SU-DHL-6 (cell line): ENCODE data around the gene C3AR1.

Experiments used
- H2AFZ ChIP-seq: fragments of 200-600 bp; sonication (generic); 2 replicates; pipeline ENCODE4 v1.6.1; 2014; ENCODE audit warnings: low read depth, mild to moderate bottlenecking, moderate library complexity, mixed read lengths, antibody characterized with exemption, low read length; ENCODE audit not compliant: severe bottlenecking
- H3F3A ChIP-seq: fragments of 200-600 bp; shearing (Covaris generic); 2 replicates; pipeline ENCODE4 v1.6.0; 2016; ENCODE audit warnings: antibody characterized with exemption, mild to moderate bottlenecking; ENCODE audit not compliant: insufficient read depth
- H3K27ac ChIP-seq: fragments of 200-600 bp; sonication (generic); 2 replicates; pipeline ENCODE4 v1.5.1; 2016; ENCODE audit warnings: low read depth, mild to moderate bottlenecking, low read length, moderate library complexity, mixed read lengths
- H3K27me3 ChIP-seq: fragments of 200-600 bp; sonication (generic), shearing (Covaris generic); 2 replicates; pipeline ENCODE4 v1.6.0; 2014; ENCODE audit warnings: mild to moderate bottlenecking, low read length
- H3K36me3 ChIP-seq: fragments of 200-600 bp; sonication (generic); 2 replicates; pipeline ENCODE4 v1.6.1; 2014; ENCODE audit warnings: mild to moderate bottlenecking, low read length, mixed read lengths
- H3K4me2 ChIP-seq: fragments of 300-600, 200-600 bp; shearing (Covaris generic), sonication (generic); 2 replicates; pipeline ENCODE4 v1.6.0; 2014; ENCODE audit warnings: low read length, low read depth, mild to moderate bottlenecking; ENCODE audit not compliant: poor library complexity, severe bottlenecking
- H3K4me3 ChIP-seq: fragments of 200-600 bp; sonication (generic); 2 replicates; pipeline ENCODE4 v1.5.1; 2014; ENCODE audit warnings: antibody characterized with exemption, low read length, mild to moderate bottlenecking, mixed read lengths; ENCODE audit not compliant: insufficient read depth, poor library complexity, severe bottlenecking
- H3K79me2 ChIP-seq: fragments of 200-600 bp; sonication (generic); 2 replicates; pipeline ENCODE4 v1.6.1; 2014; ENCODE audit warnings: mild to moderate bottlenecking, low read length, moderate library complexity; ENCODE audit not compliant: insufficient read depth
- H3K9ac ChIP-seq: fragments of 200-600 bp; sonication (generic); 2 replicates; pipeline ENCODE4 v1.7.0; 2014; ENCODE audit warnings: mild to moderate bottlenecking, low read length
- H3K9me2 ChIP-seq: fragments of 200-600 bp; sonication (generic); replicated peaks from 2 replicates; pipeline ENCODE4 v1.6.1; 2014; ENCODE audit warnings: low read length; ENCODE audit not compliant: insufficient read depth
- H3K9me3 ChIP-seq: fragments of 200-600 bp; sonication (generic); 2 replicates; pipeline ENCODE4 v1.6.1; 2014; ENCODE audit warnings: low read length, mixed read lengths; ENCODE audit not compliant: insufficient read depth
- H4K20me1 ChIP-seq: fragments of 200-600 bp; sonication (generic); 2 replicates; pipeline ENCODE4 v1.6.1; 2014; ENCODE audit warnings: low read depth, mild to moderate bottlenecking, antibody characterized with exemption, low read length, moderate library complexity, mixed read lengths
- EZH2phosphoT487 ChIP-seq: fragments of 200-600 bp; sonication (generic), shearing (Covaris generic); conservative IDR thresholded peaks from 2 replicates; pipeline ENCODE4 v1.6.1; 2018; ENCODE audit warnings: mild to moderate bottlenecking, antibody characterized with exemption, low read length, moderate library complexity, mixed read lengths
- TF ChIP-seq, protein P1 (sequence below): fragments of 200-600 bp; sonication (generic); IDR thresholded peaks from one replicate; pipeline ENCODE4 v1.5.1; 2017; ENCODE audit warnings: antibody characterized with exemption, mild to moderate bottlenecking, low read length, moderate library complexity; ENCODE audit not compliant: insufficient read depth, poor library complexity, severe bottlenecking

Gene C3AR1

DNA sequence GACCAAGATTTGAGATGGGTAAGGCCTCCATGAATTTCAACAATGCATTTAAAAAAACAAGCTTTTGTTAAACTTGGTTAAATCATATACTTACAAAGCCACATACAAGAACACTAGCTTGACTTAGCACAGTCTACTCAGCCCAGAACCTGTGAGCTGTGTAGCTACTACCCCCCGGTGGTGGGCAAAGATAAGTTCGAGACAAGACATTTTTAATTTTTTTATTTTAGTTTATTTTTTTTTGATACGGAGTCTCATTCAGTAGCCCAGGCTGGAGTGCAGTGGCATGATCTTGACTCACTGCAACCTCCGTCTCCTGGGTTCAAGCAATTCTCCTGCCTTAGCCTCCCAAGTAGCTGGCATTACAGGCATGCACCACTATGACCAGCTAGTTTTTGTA is 12.2 kb upstream of the C3AR1 start:
- Histone ChIP-seq H3K4me2 (no peak overlapping the region), H3K27me3 (no peaks in the 10 kb centered on the region), H3K27ac (no peak overlapping the region), H3K79me2 (peaks cover 19% of the 10 kb centered on the region), H2AFZ (no peak overlapping the region), H3F3A (no peaks in the 10 kb centered on the region), H3K9me2 (no peaks in the 10 kb centered on the region), H3K4me3 (no peak overlapping the region), H4K20me1 (no peaks in the 10 kb centered on the region), H3K9ac (no peak overlapping the region), H3K9me3 (no peaks in the 10 kb centered on the region), H3K36me3 (no peaks in the 10 kb centered on the region)
- TF ChIP-seq, protein P1, sequence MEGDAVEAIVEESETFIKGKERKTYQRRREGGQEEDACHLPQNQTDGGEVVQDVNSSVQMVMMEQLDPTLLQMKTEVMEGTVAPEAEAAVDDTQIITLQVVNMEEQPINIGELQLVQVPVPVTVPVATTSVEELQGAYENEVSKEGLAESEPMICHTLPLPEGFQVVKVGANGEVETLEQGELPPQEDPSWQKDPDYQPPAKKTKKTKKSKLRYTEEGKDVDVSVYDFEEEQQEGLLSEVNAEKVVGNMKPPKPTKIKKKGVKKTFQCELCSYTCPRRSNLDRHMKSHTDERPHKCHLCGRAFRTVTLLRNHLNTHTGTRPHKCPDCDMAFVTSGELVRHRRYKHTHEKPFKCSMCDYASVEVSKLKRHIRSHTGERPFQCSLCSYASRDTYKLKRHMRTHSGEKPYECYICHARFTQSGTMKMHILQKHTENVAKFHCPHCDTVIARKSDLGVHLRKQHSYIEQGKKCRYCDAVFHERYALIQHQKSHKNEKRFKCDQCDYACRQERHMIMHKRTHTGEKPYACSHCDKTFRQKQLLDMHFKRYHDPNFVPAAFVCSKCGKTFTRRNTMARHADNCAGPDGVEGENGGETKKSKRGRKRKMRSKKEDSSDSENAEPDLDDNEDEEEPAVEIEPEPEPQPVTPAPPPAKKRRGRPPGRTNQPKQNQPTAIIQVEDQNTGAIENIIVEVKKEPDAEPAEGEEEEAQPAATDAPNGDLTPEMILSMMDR, result no peak
- TF ChIP-seq EZH2phosphoT487, result no peak

DNA sequence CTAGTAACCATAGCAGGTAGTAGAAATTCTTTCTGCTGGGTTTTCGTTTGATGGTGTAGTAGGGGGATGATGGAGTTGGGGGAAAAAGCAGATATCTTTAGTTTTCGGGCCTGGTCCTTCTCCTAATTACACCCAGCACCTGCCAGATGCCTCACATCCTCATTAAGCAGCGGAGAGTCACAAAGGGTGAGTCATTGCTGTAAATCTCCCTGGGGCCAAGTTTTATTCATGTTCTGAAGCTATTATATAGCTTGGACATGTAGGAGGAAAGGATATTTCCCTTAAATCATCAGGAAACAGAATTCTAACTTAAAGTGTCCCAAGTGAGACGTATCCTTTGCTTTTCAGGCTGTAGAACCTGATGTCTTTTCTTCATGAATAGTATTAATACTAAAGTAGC is 11.0 kb upstream of the C3AR1 start:
- Histone ChIP-seq H3K9me3 (no peaks in the 10 kb centered on the region), H3K9ac (no peak overlapping the region)
- TF ChIP-seq, protein P1, result no peak
- no peak for TF ChIP-seq EZH2phosphoT487

DNA sequence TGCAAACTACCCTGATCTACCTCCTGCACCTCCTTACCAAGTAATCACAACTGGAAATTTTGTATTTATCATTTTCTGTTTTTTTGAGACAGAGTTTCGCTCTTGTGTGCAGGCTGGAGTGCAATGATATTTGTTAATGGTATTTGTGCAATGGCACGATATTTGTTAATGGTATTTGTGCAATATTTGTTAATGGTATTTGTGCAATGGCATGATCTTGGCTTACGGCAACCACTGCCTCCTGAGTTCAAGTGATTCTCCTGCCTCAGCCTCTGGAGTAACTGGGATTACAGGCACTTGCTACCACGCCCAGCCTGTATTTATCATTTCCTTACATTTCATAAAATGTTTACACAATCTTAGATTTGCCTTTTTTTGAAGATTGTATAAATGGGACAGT is 10.2 kb upstream of the C3AR1 start:
- no peak overlapping the region for H3K4me3 ChIP-seq

More for the DNA sequence above, 11.0 kb upstream of the C3AR1 start:
- Histone ChIP-seq H3K9me2 (no peaks in the 10 kb centered on the region), H4K20me1 (no peaks in the 10 kb centered on the region), H3K4me2 (no peak overlapping the region), H3K4me3 (no peak overlapping the region), H3K36me3 (no peaks in the 10 kb centered on the region), H3F3A (no peaks in the 10 kb centered on the region), H2AFZ (no peak overlapping the region), H3K27me3 (no peaks in the 10 kb centered on the region), H3K79me2 (peaks cover 7% of the 10 kb centered on the region), H3K27ac (no peak overlapping the region)

More for the DNA sequence above, 10.2 kb upstream of the C3AR1 start:
- no peak overlapping the region for H3K9ac ChIP-seq
- no peaks in the 10 kb centered on the region for H3K36me3 ChIP-seq
- no peaks in the 10 kb centered on the region for H3K9me2 ChIP-seq
- H3F3A ChIP-seq, result no peaks in the 10 kb centered on the region
- no peak overlapping the region for H2AFZ ChIP-seq
- H3K27me3 ChIP-seq, result no peaks in the 10 kb centered on the region
- H3K79me2 ChIP-seq, result peaks cover 1% of the 10 kb centered on the region; the same call in 1 of the 2 replicates
- TF ChIP-seq, protein P1, result no peak
- TF ChIP-seq EZH2phosphoT487, result no peak
- H4K20me1 ChIP-seq, result no peaks in the 10 kb centered on the region
- no peaks in the 10 kb centered on the region for H3K9me3 ChIP-seq
- no peak overlapping the region for H3K27ac ChIP-seq
- no peak overlapping the region for H3K4me2 ChIP-seq
